Epithelial cell of esophagus (primary cell): ENCODE results near the gene PSD4.

Source experiments
- DNase-seq: peaks from one replicate; pipeline ENCODE4 v3.0.0; 2010; ENCODE audit warnings: low read depth
- H3K4me3 ChIP-seq: 2 replicates; pipeline ENCODE4 v1.5.1; 2011; ENCODE audit warnings: mild to moderate bottlenecking, low read length, control low read depth
- CTCF ChIP-seq: IDR thresholded peaks from 2 replicates; pipeline ENCODE4 v1.5.1; 2011; ENCODE audit warnings: low read depth, mild to moderate bottlenecking, low read length, control low read depth, inconsistent platforms; ENCODE audit not compliant: insufficient read depth; ENCODE audit errors: missing control alignments

PSD4 gene

DNA sequence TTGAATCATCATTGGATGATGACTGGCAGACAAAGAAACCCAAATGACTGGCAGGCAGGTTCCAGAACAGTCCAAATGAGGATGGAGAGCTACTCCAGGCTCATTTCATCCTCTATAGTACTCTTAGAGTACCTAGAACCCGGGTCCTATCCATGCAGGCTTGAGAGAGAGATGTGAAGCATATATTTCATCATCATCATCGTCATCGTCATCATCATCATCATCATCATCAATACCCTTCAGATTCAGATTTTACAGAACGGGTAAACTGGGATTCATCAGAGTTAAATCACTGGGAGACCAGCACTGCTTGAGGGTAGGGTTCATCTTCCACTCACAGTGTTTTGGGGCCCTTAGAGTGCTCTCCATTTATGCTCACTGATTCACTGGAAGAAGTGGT, 52.7 kb downstream of the PSD4 start:
- no peak for TF ChIP-seq CTCF
- no peak for DNase-seq

GRCh38 chr2:113227290-113227689, 53.5 kb downstream of the PSD4 start:
- no peak for DNase-seq
- no peak overlapping the region for H3K4me3 ChIP-seq

More for the DNA sequence above, 52.7 kb downstream of the PSD4 start:
- H3K4me3 ChIP-seq, result no peak overlapping the region

DNA sequence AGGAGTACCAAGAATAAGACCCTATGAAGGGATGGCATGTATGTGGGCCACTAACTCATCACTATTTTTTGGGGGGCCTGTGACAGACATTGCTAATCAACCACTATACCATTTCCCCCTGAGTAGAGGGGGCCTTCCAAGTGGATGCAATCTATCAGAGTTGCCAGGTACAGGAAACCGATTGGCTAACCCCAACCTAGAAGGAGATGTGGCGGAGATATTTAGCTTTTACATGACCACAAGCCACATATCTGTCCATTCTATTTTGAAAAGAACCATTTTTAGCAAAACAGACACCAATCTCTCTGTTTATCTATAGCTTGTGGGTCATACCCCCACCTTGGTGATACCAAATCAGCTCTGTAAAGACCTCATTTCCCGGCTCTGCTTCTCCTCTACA, 53.9 kb downstream of the PSD4 start:
- DNase-seq, result no peak
- TF ChIP-seq CTCF, result no peak
- no peak overlapping the region for H3K4me3 ChIP-seq

More at GRCh38 chr2:113227290-113227689, 53.5 kb downstream of the PSD4 start:
- TF ChIP-seq CTCF, result no peak

DNA sequence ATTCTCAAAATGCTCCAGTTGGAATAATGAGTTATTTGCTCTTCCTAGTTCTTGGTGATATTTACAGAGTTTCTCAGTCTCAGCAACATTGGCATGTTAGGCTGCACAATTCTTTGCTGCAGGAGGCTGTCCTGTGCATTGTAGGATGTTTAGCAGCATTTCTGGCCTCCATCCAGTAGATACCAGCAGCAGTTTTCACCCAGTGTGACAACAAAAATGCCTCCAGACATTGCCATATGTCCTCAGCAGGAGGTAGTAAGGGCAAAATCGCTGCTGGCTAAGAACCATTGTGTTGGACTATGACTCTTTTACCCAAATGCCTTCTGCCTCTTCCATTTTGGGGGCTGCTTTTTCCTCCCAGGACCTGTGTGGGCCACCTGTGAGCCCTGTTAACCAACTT, 54.6 kb downstream of the PSD4 start:
- no peak overlapping the region for H3K4me3 ChIP-seq
- no peak for DNase-seq
- TF ChIP-seq CTCF, result no peak

DNA sequence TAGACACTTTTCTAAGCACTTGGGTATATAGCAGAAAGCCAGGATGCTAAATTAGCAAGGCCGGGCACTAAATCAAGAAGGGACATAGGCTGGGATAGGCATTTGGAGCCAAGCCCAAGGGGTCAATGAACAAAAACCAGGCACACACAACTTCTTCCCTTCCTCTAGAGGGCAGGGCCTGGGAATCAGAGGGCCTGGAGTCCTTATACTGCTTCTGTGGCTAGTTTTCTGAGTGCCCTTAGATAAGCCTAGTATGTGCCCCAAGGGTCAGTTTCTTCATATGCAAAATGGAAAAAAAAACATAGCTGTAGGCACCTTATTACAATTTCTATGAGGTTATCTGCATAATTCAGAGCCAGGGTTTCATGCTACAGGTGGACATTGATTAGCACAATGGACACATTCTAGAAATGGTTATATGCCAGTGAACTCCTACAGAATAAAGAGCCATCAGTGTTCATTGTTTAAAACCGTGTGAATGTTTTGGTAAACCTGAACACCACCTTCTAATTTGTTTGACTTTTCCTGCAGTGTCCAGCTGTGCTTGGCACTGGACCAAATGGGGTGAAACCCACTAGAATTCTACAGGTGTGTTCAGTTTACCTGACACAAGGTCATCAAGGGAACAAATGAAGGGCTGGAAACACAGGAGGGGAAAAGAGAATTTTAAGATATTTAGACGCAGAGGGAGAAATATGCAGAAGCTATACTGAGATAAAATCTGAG, 55.4 kb downstream of the PSD4 start:
- TF ChIP-seq CTCF, result no peak
- no peak overlapping the region for H3K4me3 ChIP-seq
- DNase-seq, result no peak

DNA sequence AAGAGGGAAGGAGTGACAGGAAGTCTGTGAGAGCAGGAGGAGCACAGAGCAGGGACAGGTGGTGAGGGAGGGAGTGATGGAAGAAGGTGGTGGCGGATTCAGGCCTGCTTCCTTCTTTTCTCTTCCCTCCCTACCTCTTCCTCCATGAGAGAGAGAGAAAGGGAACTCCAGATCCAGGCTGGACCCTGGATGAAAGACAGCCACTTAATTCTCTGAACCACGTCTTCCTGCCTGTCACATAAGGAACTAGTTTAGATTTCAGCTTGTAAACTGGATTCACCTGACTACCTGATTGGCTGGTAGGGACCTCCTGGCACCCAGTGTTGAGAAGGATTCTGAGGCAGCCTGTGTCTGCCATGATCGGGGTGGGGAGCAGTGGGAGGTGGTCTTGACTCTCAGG, 56.0 kb downstream of the PSD4 start:
- no peak overlapping the region for H3K4me3 ChIP-seq
- DNase-seq, result no peak
- TF ChIP-seq CTCF, result no peak

DNA sequence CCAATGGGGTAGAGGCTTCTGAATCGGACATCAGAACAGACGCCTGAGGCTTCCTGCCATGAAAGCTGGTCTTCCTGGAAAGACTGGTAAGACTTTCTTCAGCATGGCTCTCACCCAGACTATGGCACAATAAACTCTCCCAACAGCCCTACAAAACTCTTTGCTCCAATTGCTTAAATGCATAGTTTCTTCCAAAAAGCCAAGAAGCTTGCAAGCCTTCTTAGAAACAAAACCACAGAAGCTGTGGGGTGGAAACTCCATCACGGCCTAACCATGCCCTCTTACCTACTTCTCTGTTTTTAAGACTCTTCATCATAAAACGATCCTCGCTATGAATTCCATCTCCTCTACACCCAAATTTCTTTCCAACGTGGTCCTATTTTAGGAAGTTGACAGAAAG, 56.8 kb downstream of the PSD4 start:
- no peak for TF ChIP-seq CTCF
- DNase-seq, result no peak
- no peak overlapping the region for H3K4me3 ChIP-seq
